HepG2 (cell line): ENCODE measurements around the gene NUFIP2. TPM values are rescaled to one million over a fixed set of nuclear protein-coding genes. Genes with fewer than 3 reads are reported as not detected.

Experiments
- ATAC-seq: fragments of 200-7000 bp; cut with Tn5 transposase; 3 replicates; pipeline ENCODE4 v1.9.1; 2020; ENCODE audit warnings: mild to moderate bottlenecking, moderate library complexity
- BruUV-seq: library from RNA; stranded (reverse); fragments of 400-500 nt; replicated peaks from 2 replicates; lab custom pipeline; 2021; lab: Mats Ljungman, UMichigan
- CTCF ChIA-PET: fragments of 300-600 bp; formaldehyde crosslinking; extraction: SDS; loops from one replicate; lab custom pipeline; 2021; ENCODE audit warnings: low total read pairs, inconsistent platforms, low intra/inter-chr PET ratio; lab: Yijun Ruan, JAX
- POLR2A ChIA-PET: fragments of 350-600 bp; sonication (Branson Sonifier 250); formaldehyde crosslinking; loops from one replicate; lab custom pipeline; 2020; ENCODE audit warnings: antibody characterized with exemption, inconsistent platforms; lab: Yijun Ruan, JAX
- DNase-seq: peaks from one replicate; pipeline ENCODE4 v3.0.0-alpha.2; 2015; ENCODE audit warnings: low spot score
- FAIRE-seq: peaks from 3 replicates; lab custom pipeline; 2011; peaks lifted over from hg19 to GRCh38; lab: Jason Lieb, UNC
- H2AFZ ChIP-seq: one replicate; pipeline ENCODE4 v1.6.1; 2011; ENCODE audit warnings: low read length, inconsistent platforms
- H3K27ac ChIP-seq: fragments of 300-600 bp; 3 replicates; pipeline ENCODE4 v1.8.0; 2011; ENCODE audit warnings: mixed run types, mild to moderate bottlenecking, mixed read lengths, low read length, inconsistent platforms; ENCODE audit not compliant: insufficient read depth; ENCODE audit errors: extremely low read length
- H3K27me3 ChIP-seq, 2 experiments: fragments of 200-600 bp in 1 of 2; 2 replicates in 1 of 2; 3 replicates in 1 of 2; pipeline versions ENCODE4 v1.6.0 to v1.8.0; 2011; ENCODE audit warnings: low read length in 2 of 2, mild to moderate bottlenecking in 2 of 2, moderate library complexity in 2 of 2, inconsistent platforms in 1 of 2; ENCODE audit not compliant: insufficient read depth in 2 of 2, control insufficient read depth in 1 of 2
- H3K36me3 ChIP-seq, 2 experiments: fragments of 200-600 bp in 1 of 2; replicated peaks in 1 of 2; 2 replicates in 1 of 2; 3 replicates in 1 of 2; pipeline versions ENCODE4 v1.5.1 to v1.8.0; 2011; ENCODE audit warnings: low read length in 2 of 2, inconsistent platforms in 1 of 2; ENCODE audit not compliant: insufficient read depth in 2 of 2, control insufficient read depth in 1 of 2
- H3K4me1 ChIP-seq: 2 replicates; pipeline ENCODE4 v1.5.1; 2012; ENCODE audit warnings: low read length, inconsistent platforms; ENCODE audit not compliant: insufficient read depth
- H3K4me2 ChIP-seq: 2 replicates; pipeline ENCODE4 v1.6.0; 2011; ENCODE audit warnings: low read depth, low read length, inconsistent platforms
- H3K4me3 ChIP-seq, 3 experiments: fragments of 200-600 bp in 1 of 3; sonication (generic), shearing (Covaris generic) in 1 of 3; replicated peaks in 1 of 3; 2 replicates each; pipeline ENCODE4 v1.5.1; 2011 to 2016; ENCODE audit warnings: low read length in 3 of 3, inconsistent platforms in 2 of 3, low read depth in 2 of 3, mild to moderate bottlenecking in 2 of 3, control low read depth in 1 of 3, mixed read lengths in 1 of 3; ENCODE audit not compliant: insufficient read depth in 1 of 3
- H3K79me2 ChIP-seq: one replicate; pipeline ENCODE4 v1.6.1; 2011; ENCODE audit warnings: low read length, inconsistent platforms; ENCODE audit not compliant: insufficient read depth
- H3K9ac ChIP-seq: 2 replicates; pipeline ENCODE4 v1.6.0; 2011; ENCODE audit warnings: mild to moderate bottlenecking, low read depth, low read length, inconsistent platforms; ENCODE audit not compliant: insufficient read depth
- H3K9me3 ChIP-seq: 2 replicates; pipeline ENCODE4 v1.5.1; 2012; ENCODE audit warnings: mild to moderate bottlenecking, low read length
- H4K20me1 ChIP-seq: 2 replicates; pipeline ENCODE4 v1.6.0; 2011; ENCODE audit warnings: inconsistent platforms, mild to moderate bottlenecking, low read length, moderate library complexity; ENCODE audit not compliant: insufficient read depth
- HDAC1 ChIP-seq: sonication (generic); formaldehyde crosslinking; IDR thresholded peaks from 2 replicates; pipeline ENCODE4 v1.5.1; 2020; ENCODE audit warnings: mild to moderate bottlenecking, missing genetic modification reagents
- RFX1 ChIP-seq: fragments of 450-650 bp; IDR thresholded peaks from 2 replicates; pipeline ENCODE4 v1.6.1; 2017
- SNAI1 ChIP-seq: sonication (generic); formaldehyde crosslinking; IDR thresholded peaks from 2 replicates; pipeline ENCODE4 v1.5.0; 2020; ENCODE audit warnings: mild to moderate bottlenecking, missing genetic modification reagents, borderline replicate concordance
- STAG1 ChIP-seq: sonication (generic); formaldehyde crosslinking; IDR thresholded peaks from 2 replicates; pipeline ENCODE4 v1.4.0; 2020; ENCODE audit warnings: missing genetic modification reagents
- WGBS: methylation state at CpG from one replicate; pipeline ENCODE4 v1.1.6; 2017; ENCODE audit warnings: low lambda C conversion rate; 5-methylcytosine and 5-hydroxymethylcytosine counted together
- in situ Hi-C: cut with HindIII; loops from 2 replicates; pipeline ENCODE4 v1.10.0; 2017; ENCODE audit warnings: low pct_unique_long_range_greater_than_20kb; ENCODE audit not compliant: extremely low pct_ligation_motif_present
- intact Hi-C: fragments of 100-400 bp; cut with micrococcal nuclease; formaldehyde crosslinking; loops from one replicate; pipeline ENCODE4 v1.10.0; 2022; ENCODE audit not compliant: unreplicated experiment
- polyA plus RNA-seq, 8 experiments: library from polyadenylated mRNA; depleted of rRNA in 3 of 8; stranded (reverse) in 7 of 8; unstranded in 1 of 8; fragments of >200 nt; fragmentation: Illumina TruSeq in 4 of 8; extraction: Trizol in 4 of 8; gene quantifications; 2 replicates each; pipeline versions ENCODE4 v1.2.1 to v1.2.3, GENCODE V29; 2011 to 2016; ENCODE audit warnings: low read depth in 4 of 8, missing spikeins in 1 of 8, mixed read lengths in 1 of 8; ENCODE audit not compliant: insufficient read depth in 1 of 8
- total RNA-seq, 5 experiments: library from RNA; depleted of rRNA; stranded (reverse); fragments of >200 nt; fragmentation: Illumina TruSeq; extraction: Trizol; gene quantifications; 2 replicates each; pipeline ENCODE4 v1.2.3, GENCODE V29; 2016; ENCODE audit warnings: low read depth in 1 of 5
- TF ChIP-seq, protein P1 (sequence below): sonication (generic); formaldehyde crosslinking; IDR thresholded peaks from 2 replicates; pipeline ENCODE4 v1.8.0; 2022; ENCODE audit warnings: missing genetic modification reagents, mild to moderate bottlenecking, moderate library complexity, borderline replicate concordance
- TF ChIP-seq, protein P2 (sequence below): sonication (generic); formaldehyde crosslinking; IDR thresholded peaks from 2 replicates; pipeline ENCODE4 v1.4.0; 2020; ENCODE audit warnings: missing genetic modification reagents

The NUFIP2 gene
- total and polyA plus RNA-seq, 2 of the 13 experiments (the other 11 are each of a cell fraction or from before 2014, with no cell fraction given): 10.3 to 30.8 TPM

DNA sequence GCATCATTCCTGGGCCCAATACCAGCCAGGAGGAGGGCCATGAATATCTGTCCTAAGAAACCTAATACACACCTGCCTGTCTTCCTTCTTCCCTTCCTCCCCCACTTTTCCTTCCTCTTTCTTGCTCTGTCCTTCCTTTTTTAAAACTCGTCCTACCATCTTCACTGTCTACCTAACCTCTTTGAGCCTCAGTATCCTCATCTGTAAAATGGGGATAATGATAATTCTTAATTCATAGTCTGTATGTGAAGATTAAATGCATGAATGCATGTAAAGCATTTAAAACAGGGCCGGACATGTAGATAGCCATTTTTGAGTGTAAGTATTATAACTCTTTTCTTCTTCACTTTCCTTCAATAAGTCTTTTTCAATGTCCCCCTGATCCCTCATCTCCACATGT, 46.7 kb downstream of the NUFIP2 start:
- no peak overlapping the region for H3K4me2 ChIP-seq
- POLR2A ChIA-PET: no interaction called here

More for the DNA sequence above, 46.7 kb downstream of the NUFIP2 start:
- H3K27me3 ChIP-seq: no peaks in the 10 kb centered on the region
- no peak overlapping the region for H3K9ac ChIP-seq
- H2AFZ ChIP-seq: no peak overlapping the region
- no peak for ATAC-seq
- TF ChIP-seq, protein P1, sequence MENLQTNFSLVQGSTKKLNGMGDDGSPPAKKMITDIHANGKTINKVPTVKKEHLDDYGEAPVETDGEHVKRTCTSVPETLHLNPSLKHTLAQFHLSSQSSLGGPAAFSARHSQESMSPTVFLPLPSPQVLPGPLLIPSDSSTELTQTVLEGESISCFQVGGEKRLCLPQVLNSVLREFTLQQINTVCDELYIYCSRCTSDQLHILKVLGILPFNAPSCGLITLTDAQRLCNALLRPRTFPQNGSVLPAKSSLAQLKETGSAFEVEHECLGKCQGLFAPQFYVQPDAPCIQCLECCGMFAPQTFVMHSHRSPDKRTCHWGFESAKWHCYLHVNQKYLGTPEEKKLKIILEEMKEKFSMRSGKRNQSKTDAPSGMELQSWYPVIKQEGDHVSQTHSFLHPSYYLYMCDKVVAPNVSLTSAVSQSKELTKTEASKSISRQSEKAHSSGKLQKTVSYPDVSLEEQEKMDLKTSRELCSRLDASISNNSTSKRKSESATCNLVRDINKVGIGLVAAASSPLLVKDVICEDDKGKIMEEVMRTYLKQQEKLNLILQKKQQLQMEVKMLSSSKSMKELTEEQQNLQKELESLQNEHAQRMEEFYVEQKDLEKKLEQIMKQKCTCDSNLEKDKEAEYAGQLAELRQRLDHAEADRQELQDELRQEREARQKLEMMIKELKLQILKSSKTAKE: no peak
- TF ChIP-seq, protein P2, sequence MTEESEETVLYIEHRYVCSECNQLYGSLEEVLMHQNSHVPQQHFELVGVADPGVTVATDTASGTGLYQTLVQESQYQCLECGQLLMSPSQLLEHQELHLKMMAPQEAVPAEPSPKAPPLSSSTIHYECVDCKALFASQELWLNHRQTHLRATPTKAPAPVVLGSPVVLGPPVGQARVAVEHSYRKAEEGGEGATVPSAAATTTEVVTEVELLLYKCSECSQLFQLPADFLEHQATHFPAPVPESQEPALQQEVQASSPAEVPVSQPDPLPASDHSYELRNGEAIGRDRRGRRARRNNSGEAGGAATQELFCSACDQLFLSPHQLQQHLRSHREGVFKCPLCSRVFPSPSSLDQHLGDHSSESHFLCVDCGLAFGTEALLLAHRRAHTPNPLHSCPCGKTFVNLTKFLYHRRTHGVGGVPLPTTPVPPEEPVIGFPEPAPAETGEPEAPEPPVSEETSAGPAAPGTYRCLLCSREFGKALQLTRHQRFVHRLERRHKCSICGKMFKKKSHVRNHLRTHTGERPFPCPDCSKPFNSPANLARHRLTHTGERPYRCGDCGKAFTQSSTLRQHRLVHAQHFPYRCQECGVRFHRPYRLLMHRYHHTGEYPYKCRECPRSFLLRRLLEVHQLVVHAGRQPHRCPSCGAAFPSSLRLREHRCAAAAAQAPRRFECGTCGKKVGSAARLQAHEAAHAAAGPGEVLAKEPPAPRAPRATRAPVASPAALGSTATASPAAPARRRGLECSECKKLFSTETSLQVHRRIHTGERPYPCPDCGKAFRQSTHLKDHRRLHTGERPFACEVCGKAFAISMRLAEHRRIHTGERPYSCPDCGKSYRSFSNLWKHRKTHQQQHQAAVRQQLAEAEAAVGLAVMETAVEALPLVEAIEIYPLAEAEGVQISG (CRISPR knock-in tag): no peak
- no peak for TF ChIP-seq HDAC1
- TF ChIP-seq RFX1: no peak
- no peak for TF ChIP-seq SNAI1
- TF ChIP-seq STAG1 (CRISPR knock-in tag): no peak
- in situ Hi-C loops (no loop called here), intact Hi-C loops (no loop called here)
- no peaks in the 10 kb centered on the region for H3K36me3 ChIP-seq
- no peaks in the 10 kb centered on the region for H4K20me1 ChIP-seq
- H3K4me3 ChIP-seq: no peak overlapping the region
- H3K9me3 ChIP-seq: no peaks in the 10 kb centered on the region
- CTCF ChIA-PET: no interaction called here
- BruUV-seq: no TSS peak
- H3K4me1 ChIP-seq: no peaks in the 10 kb centered on the region
- WGBS: 45% methylated on average over 2 of the region's 2 CpGs
- no peak for DNase-seq
- FAIRE-seq: no peak
- H3K27ac ChIP-seq: no peak overlapping the region
- no peaks in the 10 kb centered on the region for H3K79me2 ChIP-seq
